Large intestine (tissue), 3 donors: Measurements from ENCODE around the gene PSMA8. TPM values are rescaled to one million over a fixed set of nuclear protein-coding genes. Genes with fewer than 3 reads are reported as not detected.

Experiments
- DNase-seq, 2 donors: peaks; one replicate each; pipeline versions ENCODE4 v3.0.0 to v3.0.0-alpha.2; 2013
- H3K27ac ChIP-seq: one replicate; pipeline ENCODE4 v1.5.1; 2013; ENCODE audit warnings: low read length
- H3K27me3 ChIP-seq: 2 replicates; pipeline ENCODE4 v1.6.1; 2013; ENCODE audit warnings: low read length; ENCODE audit not compliant: control insufficient read depth, insufficient read depth
- H3K36me3 ChIP-seq: 2 replicates; pipeline ENCODE4 v1.6.1; 2013; ENCODE audit warnings: low read length; ENCODE audit not compliant: control insufficient read depth, insufficient read depth
- H3K4me1 ChIP-seq: one replicate; pipeline ENCODE4 v1.6.1; 2013; ENCODE audit warnings: low read length; ENCODE audit not compliant: control insufficient read depth, insufficient read depth
- H3K4me3 ChIP-seq: one replicate; pipeline ENCODE4 v1.5.1; 2013; ENCODE audit warnings: low read length
- H3K9me3 ChIP-seq: one replicate; pipeline ENCODE4 v1.6.1; 2013; ENCODE audit warnings: mild to moderate bottlenecking, low read depth, low read length, moderate library complexity; ENCODE audit not compliant: control insufficient read depth
- WGBS: methylation state at CpG from one replicate; pipeline ENCODE4 v1.1.5; 2013; ENCODE audit warnings: low lambda C conversion rate; ENCODE audit not compliant: insufficient coverage; 5-methylcytosine and 5-hydroxymethylcytosine counted together
- polyA plus RNA-seq: library from polyadenylated mRNA; unstranded; fragments of 120-200 nt; gene quantifications from one replicate; pipeline ENCODE4 v1.2.1, GENCODE V29; 2013

Gene PSMA8
- polyA plus RNA-seq, 1 donor = 0.04 TPM

GRCh38 chr18:26205318-26205717, 71.6 kb downstream of the PSMA8 start:
- WGBS = 80% methylated on average over 1 of the region's 1 CpG
- Histone ChIP-seq H3K27me3 (no peaks in the 10 kb centered on the region), H3K4me1 (no peaks in the 10 kb centered on the region), H3K4me3 (no peak overlapping the region), H3K9me3 (no peaks in the 10 kb centered on the region), H3K36me3 (no peaks in the 10 kb centered on the region), H3K27ac (no peak overlapping the region)
- DNase-seq = no peak

DNA sequence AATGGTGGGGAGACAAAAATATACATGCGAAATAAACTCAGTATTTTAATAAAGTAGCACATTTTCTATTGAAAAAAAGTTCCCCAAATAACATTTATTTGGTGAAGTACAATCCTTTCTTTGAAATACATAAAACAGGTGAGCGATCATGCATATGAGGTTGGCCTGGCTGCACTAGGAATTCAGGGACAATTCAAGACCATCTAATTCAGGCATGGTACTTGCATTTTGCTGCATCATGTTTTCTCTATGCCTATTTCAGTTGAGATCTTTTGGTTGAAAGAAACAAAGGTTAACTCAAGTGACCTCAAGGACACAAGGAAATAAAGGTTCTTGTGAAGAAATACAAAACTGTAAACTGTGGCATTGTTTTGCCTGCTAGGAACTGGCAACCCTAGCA, 72.8 kb downstream of the PSMA8 start:
- H3K27ac ChIP-seq = no peak overlapping the region
- 80% methylated on average over 1 of the region's 2 CpGs for WGBS
- H3K4me1 ChIP-seq = no peaks in the 10 kb centered on the region
- no peaks in the 10 kb centered on the region for H3K9me3 ChIP-seq
- no peaks in the 10 kb centered on the region for H3K27me3 ChIP-seq
- H3K36me3 ChIP-seq = no peaks in the 10 kb centered on the region
- no peak overlapping the region for H3K4me3 ChIP-seq
- no peak for DNase-seq

GRCh38 chr18:26207937-26208336, 74.3 kb downstream of the PSMA8 start:
- no CpG with 5 or more reads among the region's 3 CpGs for WGBS
- no peak for DNase-seq
- Histone ChIP-seq H3K9me3 (no peaks in the 10 kb centered on the region), H3K27ac (no peak overlapping the region), H3K4me3 (no peak overlapping the region), H3K36me3 (no peaks in the 10 kb centered on the region), H3K27me3 (no peaks in the 10 kb centered on the region), H3K4me1 (no peaks in the 10 kb centered on the region)

DNA sequence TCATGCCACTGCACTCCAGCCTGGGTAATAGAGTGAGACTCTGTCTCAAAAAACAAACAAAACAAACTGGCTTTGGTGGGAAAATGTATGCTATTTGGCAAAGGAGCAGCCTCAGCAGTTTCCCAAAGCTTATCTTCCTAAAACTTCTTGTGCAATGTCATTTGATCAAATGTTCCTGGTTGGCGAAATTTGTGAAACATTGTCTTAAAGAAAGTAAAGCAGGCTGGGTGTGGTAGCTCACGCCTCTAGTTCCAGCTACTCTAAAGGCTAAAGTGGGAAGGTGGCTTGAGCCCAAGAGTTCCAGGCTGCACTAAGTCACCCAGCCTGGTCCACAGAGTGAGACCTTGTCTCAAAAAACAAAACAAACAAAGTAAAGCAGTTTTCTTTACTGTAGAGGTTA, 75.3 kb downstream of the PSMA8 start:
- Histone ChIP-seq H3K27me3 (no peaks in the 10 kb centered on the region), H3K9me3 (no peaks in the 10 kb centered on the region), H3K27ac (no peak overlapping the region), H3K4me3 (no peak overlapping the region), H3K36me3 (no peaks in the 10 kb centered on the region), H3K4me1 (no peaks in the 10 kb centered on the region)
- no CpG with 5 or more reads among the region's 2 CpGs for WGBS
- no peak for DNase-seq

DNA sequence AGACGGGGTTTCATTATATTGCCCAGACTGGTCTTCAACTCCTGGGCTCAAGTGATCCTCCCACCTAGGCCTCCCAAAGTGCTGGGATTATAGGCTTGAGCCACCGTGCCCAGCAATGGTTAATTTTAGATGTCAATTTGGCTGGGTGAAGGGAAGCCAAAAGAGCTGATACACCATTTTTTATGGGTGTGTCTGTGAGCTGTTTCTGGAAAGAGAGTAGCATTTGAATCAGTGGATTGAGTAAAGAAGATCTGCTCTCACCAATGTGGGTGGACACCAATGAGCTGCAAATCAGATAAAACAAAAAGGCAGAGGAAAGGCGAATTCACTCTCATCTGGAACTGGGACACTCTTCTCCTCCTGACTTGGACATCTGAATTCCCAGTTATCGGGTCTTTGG, 76.5 kb downstream of the PSMA8 start:
- Histone ChIP-seq H3K9me3 (no peaks in the 10 kb centered on the region), H3K27ac (no peak overlapping the region), H3K4me1 (no peaks in the 10 kb centered on the region), H3K27me3 (no peaks in the 10 kb centered on the region), H3K36me3 (no peaks in the 10 kb centered on the region), H3K4me3 (no peak overlapping the region)
- WGBS = no CpG with 5 or more reads among the region's 4 CpGs
- no peak for DNase-seq

GRCh38 chr18:26215247-26215970, 81.7 kb downstream of the PSMA8 start:
- H3K4me3 ChIP-seq = no peak overlapping the region
- WGBS = 94% methylated on average over 2 of the region's 7 CpGs
- H3K36me3 ChIP-seq = no peaks in the 10 kb centered on the region
- H3K9me3 ChIP-seq = no peaks in the 10 kb centered on the region
- no peak for DNase-seq
- no peaks in the 10 kb centered on the region for H3K4me1 ChIP-seq
- no peaks in the 10 kb centered on the region for H3K27me3 ChIP-seq
- H3K27ac ChIP-seq = no peak overlapping the region

GRCh38 chr18:26225022-26225693, 91.5 kb downstream of the PSMA8 start:
- Histone ChIP-seq H3K4me1 (no peaks in the 10 kb centered on the region), H3K36me3 (no peaks in the 10 kb centered on the region), H3K27me3 (peaks cover 14% of the 10 kb centered on the region), H3K27ac (no peak overlapping the region), H3K4me3 (no peak overlapping the region), H3K9me3 (no peaks in the 10 kb centered on the region)
- 100% methylated on average over 1 of the region's 7 CpGs for WGBS
- no peak for DNase-seq

GRCh38 chr18:26225915-26226228, 92.2 kb downstream of the PSMA8 start:
- H3K27me3 ChIP-seq = peaks cover 14% of the 10 kb centered on the region
- no peak for DNase-seq
- H3K36me3 ChIP-seq = no peaks in the 10 kb centered on the region
- peak overlapping the region; percentile 90 for H3K4me3 ChIP-seq
- H3K27ac ChIP-seq = no peak overlapping the region
- no peaks in the 10 kb centered on the region for H3K4me1 ChIP-seq
- no CpG with 5 or more reads among the region's 8 CpGs for WGBS
- H3K9me3 ChIP-seq = no peaks in the 10 kb centered on the region

GRCh38 chr18:26226229-26227050, 92.8 kb downstream of the PSMA8 start, which contains the start of gene TAF4B:
Gene TAF4B (plus strand): TSS chr18:26226445. CDS start chr18:26226934, 489 bp downstream.
- DNase-seq = peak; percentile 92 to 95
- Histone ChIP-seq H3K4me1 (no peaks in the 10 kb centered on the region), H3K4me3 (peak within 1 kb of the TSS; percentile 90), H3K9me3 (no peaks in the 10 kb centered on the region), H3K36me3 (no peaks in the 10 kb centered on the region), H3K27ac (peak within 1 kb of the TSS; percentile 41), H3K27me3 (peaks cover 14% of the 10 kb centered on the region)
- no CpG with 5 or more reads among the region's 101 CpGs for WGBS

DNA sequence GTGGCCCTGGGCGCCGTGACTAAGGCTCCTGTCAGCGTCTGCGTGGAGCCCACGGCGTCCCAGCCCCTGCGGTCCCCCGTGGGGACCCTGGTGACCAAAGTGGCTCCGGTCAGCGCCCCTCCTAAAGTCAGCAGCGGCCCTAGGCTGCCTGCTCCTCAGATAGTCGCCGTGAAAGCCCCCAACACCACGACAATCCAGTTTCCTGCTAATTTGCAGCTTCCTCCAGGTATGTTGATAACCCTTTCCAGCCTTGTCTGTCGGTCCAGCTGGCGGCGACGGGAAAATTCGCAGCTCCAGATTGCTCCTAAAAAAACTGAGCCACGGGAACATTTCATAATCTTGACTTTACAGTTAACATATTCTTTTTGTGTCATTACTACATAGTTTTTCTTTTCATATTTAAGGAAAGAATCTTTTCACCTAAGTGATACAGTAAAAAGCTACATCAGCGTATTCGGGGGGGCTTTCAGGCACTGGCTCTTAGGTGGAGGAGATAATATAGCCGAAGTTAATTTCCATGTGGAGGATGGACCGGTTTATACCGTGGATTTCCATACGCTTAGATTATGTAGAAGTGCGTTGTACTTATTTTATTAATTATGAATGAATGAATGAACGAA, 93.5 kb downstream of the PSMA8 start:
- no peak overlapping the region for H3K27ac ChIP-seq
- WGBS = 3% methylated on average over 5 of the region's 28 CpGs
- no peak for DNase-seq

More for the DNA sequence above, 93.5 kb downstream of the PSMA8 start:
- Histone ChIP-seq H3K27me3 (peaks cover 14% of the 10 kb centered on the region), H3K9me3 (no peaks in the 10 kb centered on the region), H3K36me3 (no peaks in the 10 kb centered on the region), H3K4me1 (no peaks in the 10 kb centered on the region), H3K4me3 (peak overlapping the region; percentile 90)
